22Rv1 (cell line): ENCODE measurements around the gene NHLRC2.

Experiments used
- ZFX ChIP-seq: fragments of 450-650 bp; IDR thresholded peaks from 2 replicates; pipeline ENCODE4 v1.6.1; 2017; ENCODE audit warnings: antibody characterized with exemption, borderline replicate concordance
- TF ChIP-seq, protein P1 (sequence below): fragments of 450-650 bp; IDR thresholded peaks from 2 replicates; pipeline ENCODE4 v1.5.1; 2017; ENCODE audit warnings: mild to moderate bottlenecking

- TF ChIP-seq, protein P1, sequence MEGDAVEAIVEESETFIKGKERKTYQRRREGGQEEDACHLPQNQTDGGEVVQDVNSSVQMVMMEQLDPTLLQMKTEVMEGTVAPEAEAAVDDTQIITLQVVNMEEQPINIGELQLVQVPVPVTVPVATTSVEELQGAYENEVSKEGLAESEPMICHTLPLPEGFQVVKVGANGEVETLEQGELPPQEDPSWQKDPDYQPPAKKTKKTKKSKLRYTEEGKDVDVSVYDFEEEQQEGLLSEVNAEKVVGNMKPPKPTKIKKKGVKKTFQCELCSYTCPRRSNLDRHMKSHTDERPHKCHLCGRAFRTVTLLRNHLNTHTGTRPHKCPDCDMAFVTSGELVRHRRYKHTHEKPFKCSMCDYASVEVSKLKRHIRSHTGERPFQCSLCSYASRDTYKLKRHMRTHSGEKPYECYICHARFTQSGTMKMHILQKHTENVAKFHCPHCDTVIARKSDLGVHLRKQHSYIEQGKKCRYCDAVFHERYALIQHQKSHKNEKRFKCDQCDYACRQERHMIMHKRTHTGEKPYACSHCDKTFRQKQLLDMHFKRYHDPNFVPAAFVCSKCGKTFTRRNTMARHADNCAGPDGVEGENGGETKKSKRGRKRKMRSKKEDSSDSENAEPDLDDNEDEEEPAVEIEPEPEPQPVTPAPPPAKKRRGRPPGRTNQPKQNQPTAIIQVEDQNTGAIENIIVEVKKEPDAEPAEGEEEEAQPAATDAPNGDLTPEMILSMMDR, result no peak
- TF ChIP-seq ZFX, result no peak
These were observed 15.3 kb downstream of the NHLRC2 start for GRCh38 chr10:113869789-113870188.
